GM21576 (cell line): ENCODE measurements around the gene WDFY4.

Experiments
- ATAC-seq: cut with Tn5 transposase; IDR thresholded peaks from one replicate; pipeline ENCODE4 v1.9.1; 2021; ENCODE audit warnings: mild to moderate bottlenecking, moderate library complexity; ENCODE audit not compliant: unreplicated experiment

The WDFY4 gene

GRCh38 chr10:49001402-49001801 is 316.7 kb downstream of the WDFY4 start:
- ATAC-seq: no peak

GRCh38 chr10:49001870-49002672 is 317.4 kb downstream of the WDFY4 start:
- no peak for ATAC-seq

GRCh38 chr10:49005270-49005669 is 320.6 kb downstream of the WDFY4 start:
- no peak for ATAC-seq

GRCh38 chr10:49007129-49007528 is 322.5 kb downstream of the WDFY4 start:
- ATAC-seq: no peak

GRCh38 chr10:49008091-49008490 is 323.4 kb downstream of the WDFY4 start:
- no peak for ATAC-seq

GRCh38 chr10:49008505-49009198 is 324.0 kb downstream of the WDFY4 start:
- ATAC-seq: no peak

- no peak for ATAC-seq
These were observed 324.7 kb downstream of the WDFY4 start for GRCh38 chr10:49009199-49009979.

- no peak for ATAC-seq
These were observed 325.6 kb downstream of the WDFY4 start for GRCh38 chr10:49010295-49010694.

- ATAC-seq: no peak
These were observed 326.2 kb downstream of the WDFY4 start for GRCh38 chr10:49010865-49011264.

- ATAC-seq: no peak
These were observed 327.1 kb downstream of the WDFY4 start for GRCh38 chr10:49011756-49012155.

GRCh38 chr10:49012603-49013002 is 327.9 kb downstream of the WDFY4 start:
- ATAC-seq: no peak

- no peak for ATAC-seq
These were observed 331.0 kb downstream of the WDFY4 start for GRCh38 chr10:49015700-49016099.

- no peak for ATAC-seq
These were observed 337.0 kb downstream of the WDFY4 start for GRCh38 chr10:49021685-49022084.

- ATAC-seq: no peak
These were observed 338.4 kb downstream of the WDFY4 start for GRCh38 chr10:49023071-49023470.

GRCh38 chr10:49023752-49024151 is 339.1 kb downstream of the WDFY4 start:
- ATAC-seq: no peak

- ATAC-seq: no peak
These were observed 339.8 kb downstream of the WDFY4 start for GRCh38 chr10:49024484-49024883.

- ATAC-seq: no peak
These were observed 340.8 kb downstream of the WDFY4 start for GRCh38 chr10:49025347-49025983.

- no peak for ATAC-seq
These were observed 344.0 kb downstream of the WDFY4 start for GRCh38 chr10:49028639-49029038.

- no peak for ATAC-seq
These were observed 345.0 kb downstream of the WDFY4 start for GRCh38 chr10:49029666-49030065.
